ENCODE measurements around the gene HAUS7.

- TF ChIP-seq, protein P1, sequence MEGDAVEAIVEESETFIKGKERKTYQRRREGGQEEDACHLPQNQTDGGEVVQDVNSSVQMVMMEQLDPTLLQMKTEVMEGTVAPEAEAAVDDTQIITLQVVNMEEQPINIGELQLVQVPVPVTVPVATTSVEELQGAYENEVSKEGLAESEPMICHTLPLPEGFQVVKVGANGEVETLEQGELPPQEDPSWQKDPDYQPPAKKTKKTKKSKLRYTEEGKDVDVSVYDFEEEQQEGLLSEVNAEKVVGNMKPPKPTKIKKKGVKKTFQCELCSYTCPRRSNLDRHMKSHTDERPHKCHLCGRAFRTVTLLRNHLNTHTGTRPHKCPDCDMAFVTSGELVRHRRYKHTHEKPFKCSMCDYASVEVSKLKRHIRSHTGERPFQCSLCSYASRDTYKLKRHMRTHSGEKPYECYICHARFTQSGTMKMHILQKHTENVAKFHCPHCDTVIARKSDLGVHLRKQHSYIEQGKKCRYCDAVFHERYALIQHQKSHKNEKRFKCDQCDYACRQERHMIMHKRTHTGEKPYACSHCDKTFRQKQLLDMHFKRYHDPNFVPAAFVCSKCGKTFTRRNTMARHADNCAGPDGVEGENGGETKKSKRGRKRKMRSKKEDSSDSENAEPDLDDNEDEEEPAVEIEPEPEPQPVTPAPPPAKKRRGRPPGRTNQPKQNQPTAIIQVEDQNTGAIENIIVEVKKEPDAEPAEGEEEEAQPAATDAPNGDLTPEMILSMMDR (IDR thresholded peaks at IDR 0.05): no peak
- no peak for TF ChIP-seq POLR2A (IDR thresholded peaks at IDR 0.05)
Measured at GRCh38 chrX:153499876-153500275, 29.5 kb upstream of the HAUS7 start.

All from Peyer's patch (tissue), 4 donors.